K562 (cell line): ENCODE data around the gene DBP. TPM values are rescaled to one million over a fixed set of nuclear protein-coding genes. Genes with fewer than 3 reads are reported as not detected.

Source experiments
- ATAC-seq: fragments of 200-7000 bp; cut with Tn5 transposase; 3 replicates; pipeline ENCODE4 v1.9.1; 2020; ENCODE audit warnings: moderate library complexity
- BruUV-seq: library from RNA; stranded (reverse); fragments of 400-500 nt; replicated peaks from 2 replicates; lab custom pipeline; 2021; lab: Mats Ljungman, UMichigan
- CTCF ChIA-PET: fragments of 300-600 bp; formaldehyde crosslinking; extraction: SDS; loops from one replicate; lab custom pipeline; 2021; ENCODE audit warnings: low intra/inter-chr PET ratio; lab: Yijun Ruan, JAX
- POLR2A ChIA-PET: fragments of 300-600, 350-650 bp; sonication (Branson Sonifier 250); formaldehyde crosslinking; extraction: SDS; loops from one replicate; lab custom pipeline; 2021; ENCODE audit warnings: antibody characterized with exemption, inconsistent platforms; lab: Yijun Ruan, JAX
- DNase-seq, 4 experiments: peaks; one replicate each; pipeline versions ENCODE4 v3.0.0 to v3.0.0-alpha.2; 2011 to 2018; ENCODE audit warnings: low spot score in 3 of 4, mixed read lengths in 3 of 4; ENCODE audit errors: extremely low read depth in 1 of 4
- FAIRE-seq: peaks from 2 replicates; lab custom pipeline; 2011; peaks lifted over from hg19 to GRCh38; lab: Jason Lieb, UNC
- H2AFZ ChIP-seq: 2 replicates; pipeline ENCODE4 v1.6.0; 2011; ENCODE audit warnings: low read depth, low read length, control low read depth, inconsistent platforms
- H3K27ac ChIP-seq: fragments of 200-600 bp; 3 replicates; pipeline ENCODE4 v1.8.0; 2011; ENCODE audit warnings: low read depth, mild to moderate bottlenecking, control low read depth, inconsistent platforms, low read length, moderate library complexity, mixed read lengths; ENCODE audit errors: extremely low read depth
- H3K27me3 ChIP-seq, 2 experiments: fragments of 300-600 bp in 1 of 2; 2 replicates in 1 of 2; 3 replicates in 1 of 2; pipeline versions ENCODE4 v1.6.0 to v1.8.0; 2011; ENCODE audit warnings: inconsistent platforms in 2 of 2, low read length in 2 of 2, mild to moderate bottlenecking in 1 of 2, mixed read lengths in 1 of 2, moderate library complexity in 1 of 2; ENCODE audit not compliant: control insufficient read depth in 2 of 2, insufficient read depth in 2 of 2
- H3K36me3 ChIP-seq: fragments of 300-600 bp; 3 replicates; pipeline ENCODE4 v1.8.0; 2011; ENCODE audit warnings: mild to moderate bottlenecking, low read length, inconsistent platforms; ENCODE audit not compliant: control insufficient read depth, insufficient read depth
- H3K4me1 ChIP-seq, 2 experiments: fragments of 200-600 bp in 1 of 2; replicated peaks in 1 of 2; 2 replicates in 1 of 2; 3 replicates in 1 of 2; pipeline versions ENCODE4 v1.5.1 to v1.8.0; 2011; ENCODE audit warnings: inconsistent platforms in 2 of 2, low read length in 2 of 2, mild to moderate bottlenecking in 1 of 2, mixed read lengths in 1 of 2, moderate library complexity in 1 of 2; ENCODE audit not compliant: control insufficient read depth in 2 of 2, insufficient read depth in 2 of 2
- H3K4me2 ChIP-seq: 2 replicates; pipeline ENCODE4 v1.6.1; 2011; ENCODE audit warnings: low read length, control low read depth, inconsistent platforms, mixed read lengths; ENCODE audit not compliant: insufficient read depth
- H3K4me3 ChIP-seq: fragments of 200-600 bp; sonication (generic), shearing (Covaris generic); 2 replicates; pipeline ENCODE4 v1.5.1; 2016; ENCODE audit warnings: control low read depth, inconsistent platforms
- H3K79me2 ChIP-seq: fragments of 200-600 bp; 3 replicates; pipeline ENCODE4 v1.8.0; 2011; ENCODE audit warnings: low read length, inconsistent platforms; ENCODE audit not compliant: control insufficient read depth, insufficient read depth
- H3K9ac ChIP-seq, 2 experiments: 2 replicates each; pipeline versions ENCODE4 v1.6.0 to v1.6.1; 2011; ENCODE audit warnings: low read depth in 2 of 2, low read length in 2 of 2, control low read depth in 1 of 2, inconsistent platforms in 1 of 2, mild to moderate bottlenecking in 1 of 2, mixed read lengths in 1 of 2; ENCODE audit not compliant: insufficient read depth in 1 of 2
- H3K9me1 ChIP-seq: one replicate; pipeline ENCODE4 v1.6.0; 2011; ENCODE audit warnings: inconsistent platforms, mild to moderate bottlenecking, low read length, moderate library complexity; ENCODE audit not compliant: control insufficient read depth, insufficient read depth
- H3K9me3 ChIP-seq: replicated peaks from 2 replicates; pipeline ENCODE4 v1.5.1; 2011; ENCODE audit warnings: low read depth, low read length, inconsistent platforms; ENCODE audit not compliant: control insufficient read depth, insufficient read depth
- H4K20me1 ChIP-seq: replicated peaks from 2 replicates; pipeline ENCODE4 v1.6.1; 2011; ENCODE audit warnings: low read length, inconsistent platforms, mixed read lengths; ENCODE audit not compliant: control insufficient read depth, insufficient read depth
- CEBPB ChIP-seq: fragments of 450-650 bp; IDR thresholded peaks from 2 replicates; pipeline ENCODE4 v1.6.1; 2016; ENCODE audit warnings: missing genetic modification characterization, missing compliant biosample characterization
- HDAC2 ChIP-seq: fragments of 450-650 bp; IDR thresholded peaks from 2 replicates; pipeline ENCODE4 v1.6.1; 2016; ENCODE audit warnings: mild to moderate bottlenecking
- MGA ChIP-seq: fragments of 450-650 bp; IDR thresholded peaks from 2 replicates; pipeline ENCODE4 v1.6.1; 2016; ENCODE audit warnings: mild to moderate bottlenecking, moderate library complexity
- NONO ChIP-seq, 2 experiments: fragments of 200-400 bp in 1 of 2; fragments of 450-650 bp in 1 of 2; formaldehyde crosslinking in 1 of 2; IDR thresholded peaks; 2 replicates each; pipeline ENCODE4 v1.6.1; 2017; ENCODE audit warnings: low read depth in 2 of 2, mild to moderate bottlenecking in 2 of 2, moderate library complexity in 2 of 2, low read length in 1 of 2
- POLR2AphosphoS2 ChIP-seq: IDR thresholded peaks from 2 replicates; pipeline ENCODE4 v1.6.1; 2012; ENCODE audit warnings: low read length, improper control_type of control experiment
- SMAD1 ChIP-seq: fragments of 150-350 bp; IDR thresholded peaks from 2 replicates; pipeline ENCODE4 v1.6.1; 2014; ENCODE audit warnings: low read length, low read depth; ENCODE audit not compliant: partially characterized antibody
- TAF7 ChIP-seq: fragments of 450-650 bp; IDR thresholded peaks from 2 replicates; pipeline ENCODE4 v1.6.1; 2016; ENCODE audit warnings: missing genetic modification characterization, missing compliant biosample characterization
- WGBS: fragments of 100-300 bp; shearing (Covaris generic); methylation state at CpG from one replicate; pipeline ENCODE4 v1.1.6; 2016; ENCODE audit warnings: low coverage, mixed read lengths; ENCODE audit not compliant: insufficient coverage; ENCODE audit errors: missing lambda C conversion rate; 5-methylcytosine and 5-hydroxymethylcytosine counted together
- in situ Hi-C: fragments of 300-500 bp; cut with MboI; formaldehyde crosslinking; loops from 4 replicates; pipeline ENCODE4 v1.15.0; 2018; ENCODE audit warnings: inconsistent platforms, mixed read lengths
- intact Hi-C: fragments of 100-400 bp; cut with micrococcal nuclease; formaldehyde crosslinking; loops from 2 replicates; pipeline ENCODE4 v1.14.2; 2022
- polyA plus RNA-seq, 8 experiments: library from polyadenylated mRNA; depleted of rRNA in 4 of 8; stranded (reverse) in 5 of 8; unstranded in 3 of 8; fragments of >200 nt; fragmentation: Nextera tagmentation in 2 of 8; fragmentation: Illumina TruSeq in 1 of 8; extraction: Ambion mirVana in 2 of 8; extraction: Trizol in 1 of 8; gene quantifications; 2 replicates each; pipeline versions ENCODE4 v1.2.1 to v1.2.3, GENCODE V29; 2011 to 2014; ENCODE audit warnings: inconsistent platforms in 1 of 8, missing spikeins in 1 of 8
- total RNA-seq, 7 experiments: library from RNA; depleted of rRNA in 6 of 7; stranded (reverse); fragments of >200 nt in 6 of 7; fragmentation: Illumina TruSeq in 2 of 7; extraction: Trizol in 2 of 7; gene quantifications; 2 replicates each; pipeline versions ENCODE4 v1.2.1 to v1.2.3, GENCODE V29; 2011 to 2021; ENCODE audit warnings: low replicate concordance in 1 of 7

The DBP gene
- total and polyA plus RNA-seq, 9 of the 15 experiments (the other 6 are each of a cell fraction or from before 2014, with no cell fraction given) = 0.25 to 5.5 (median 1.8) TPM

GRCh38 chr19:48678201-48678600 is 41.0 kb upstream of the DBP start (continued):
- TF ChIP-seq SMAD1 (no peak), HDAC2 (peak; percentile 22; the same call in 1 of the 2 replicates), TAF7 (tag) (no peak), NONO (IDR thresholded peaks at IDR 0.05; ENCODE audit: low read depth in 2 of 2, low read length in 1 of 2) (no peak)
- TF ChIP-seq, all 486 proteins: peak for 24

GRCh38 chr19:48676887-48677286 is 39.7 kb upstream of the DBP start:
- 67% methylated on average over 13 of the region's 13 CpGs for WGBS
- FAIRE-seq = no peak
- in situ Hi-C loops (no loop called here), intact Hi-C loops (no loop called here)
- TF ChIP-seq MGA (0 out of 2 replicates have a peak, but pooled peaks have one; percentile 29), CEBPB (tag) (0 out of 2 replicates have a peak, but pooled peaks have one; percentile 47), POLR2AphosphoS2 (no peak)
- Histone ChIP-seq H3K4me3 (no peak overlapping the region), H3K9me3 (no peaks in the 10 kb centered on the region), H2AFZ (no peak overlapping the region), H3K27me3 (no peaks in the 10 kb centered on the region), H3K9ac (no peak overlapping the region), H4K20me1 (no peaks in the 10 kb centered on the region), H3K4me1 (peaks cover 23 to 69% of the 10 kb centered on the region in 2 experiments), H3K4me2 (no peak overlapping the region), H3K36me3 (no peaks in the 10 kb centered on the region), H3K9me1 (no peaks in the 10 kb centered on the region), H3K79me2 (no peaks in the 10 kb centered on the region), H3K27ac (no peak overlapping the region)
- ChIA-PET POLR2A (no interaction called here), CTCF (no interaction called here)
- no TSS peak for BruUV-seq
- no peak for ATAC-seq
- no peak for DNase-seq
